Measurements from ENCODE around the gene ZNF316. TPM values are rescaled to one million over a fixed set of nuclear protein-coding genes. Genes with fewer than 3 reads are reported as not detected.
A peak's percentile ranks its signal among the peaks of the same experiment; 100 is the strongest.
"Not testable (repeated sequence)": the region's sequence is repeated elsewhere in the genome, so short reads cannot be mapped to it uniquely, and the experiment has no call there.

ZNF316 gene
- total RNA-seq, 3 donors from 2014 or later, result 30.9 to 32.6 (median 32.1) TPM

DNA sequence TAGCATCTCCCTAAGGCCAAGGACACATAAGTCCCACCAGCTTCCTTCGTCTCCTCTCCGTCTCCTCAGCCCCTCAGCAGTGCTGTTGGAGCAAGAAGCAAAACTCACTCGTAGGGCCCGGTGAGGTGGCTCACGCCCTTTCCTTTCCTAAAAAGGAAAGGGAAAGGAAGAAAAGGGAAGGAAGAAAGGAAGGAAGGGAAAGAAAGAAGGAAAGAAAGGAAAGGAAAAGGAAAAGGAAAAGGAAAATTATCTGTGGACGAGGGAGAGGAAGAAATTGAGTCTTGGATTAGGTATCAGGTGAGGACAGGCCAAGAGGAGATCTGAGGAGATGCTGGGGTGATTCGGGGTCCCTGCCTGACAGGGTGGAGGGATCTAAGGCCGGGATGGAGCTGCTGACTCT, 3.1 kb upstream of the ZNF316 start:
- Mint-ChIP-seq H3K27me3 (ENCODE audit: low read depth) (no peaks in the 10 kb centered on the region), H3K36me3 (ENCODE audit: insufficient read depth) (peaks cover 2% of the 10 kb centered on the region), H3K4me3 (no peak overlapping the region), H3K4me1 (ENCODE audit: low read depth) (peaks cover 15% of the 10 kb centered on the region), H3K9me3 (no peaks in the 10 kb centered on the region)
- DNase-seq (no peak), ATAC-seq (no peak)

DNA sequence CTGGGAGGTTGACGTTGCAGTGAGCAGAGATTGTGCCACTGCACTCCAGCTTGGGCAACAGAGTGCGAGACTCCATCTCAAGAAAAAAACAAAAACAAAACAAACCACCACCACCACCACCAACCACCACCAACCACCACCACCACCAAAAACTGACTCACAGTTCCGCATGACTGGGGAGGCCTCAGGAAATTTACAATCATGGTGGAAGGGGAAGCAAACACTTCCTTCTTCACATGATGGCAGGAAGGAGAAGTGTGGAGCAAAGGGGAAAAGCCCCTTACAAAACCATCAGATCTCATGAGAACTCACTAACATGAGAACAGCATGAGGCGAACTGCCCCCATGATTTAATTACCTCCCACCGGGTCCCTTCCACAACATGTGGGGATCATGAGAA, 2.1 kb upstream of the ZNF316 start:
- peaks cover 10% of the 10 kb centered on the region for H3K36me3 Mint-ChIP-seq (ENCODE audit: insufficient read depth)
- H3K27me3 Mint-ChIP-seq (ENCODE audit: low read depth); ATAC-seq; H3K9me3 Mint-ChIP-seq; DNase-seq: not testable (repeated sequence)
- peak overlapping the region; percentile 78 for H3K4me3 Mint-ChIP-seq
- H3K4me1 Mint-ChIP-seq (ENCODE audit: low read depth), result peaks cover 23% of the 10 kb centered on the region

DNA sequence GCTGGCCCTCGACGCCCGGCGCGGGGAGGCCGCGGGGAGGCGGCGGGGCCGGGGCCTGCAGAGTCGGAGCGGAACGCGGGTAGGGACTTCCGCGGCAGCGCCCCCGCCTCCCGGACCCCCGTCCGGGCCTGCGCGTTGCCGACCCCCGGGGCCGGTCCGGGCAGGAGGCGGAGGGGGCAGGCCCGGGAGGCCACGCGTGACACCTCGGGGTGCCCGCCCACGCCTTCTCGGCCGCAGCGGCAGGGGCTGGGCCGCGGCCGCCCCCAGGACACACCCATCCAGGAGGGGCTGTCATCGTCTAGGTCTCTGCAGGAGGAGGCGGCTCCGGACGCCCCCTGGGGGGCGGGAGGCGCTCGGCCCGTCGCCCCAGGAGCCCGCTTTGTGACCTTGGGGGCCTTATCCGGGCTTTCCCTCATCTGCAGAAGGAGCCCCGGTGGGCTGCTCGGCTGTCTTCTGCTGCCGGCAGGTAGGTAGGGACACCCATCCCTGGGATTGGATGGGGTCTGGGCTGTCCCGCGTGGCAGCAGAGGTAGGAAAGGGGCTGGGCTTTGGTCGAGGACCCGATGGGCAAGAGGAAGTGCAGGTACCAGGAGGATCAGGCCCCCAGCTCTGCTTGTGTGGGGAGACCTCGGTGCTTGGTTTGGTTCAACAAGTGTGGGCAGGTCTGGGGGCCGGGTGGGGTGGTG, 569 bp downstream of the ZNF316 start:
- Mint-ChIP-seq H3K4me1 (ENCODE audit: low read depth) (peaks cover 27% of the 10 kb centered on the region), H3K27me3 (ENCODE audit: low read depth) (no peaks in the 10 kb centered on the region), H3K36me3 (ENCODE audit: insufficient read depth) (peaks cover 17% of the 10 kb centered on the region), H3K9me3 (no peaks in the 10 kb centered on the region), H3K4me3 (peak overlapping the region; percentile 88)
- DNase-seq, result peak; percentile 50
- ATAC-seq, result peak; percentile 77 to 81

DNA sequence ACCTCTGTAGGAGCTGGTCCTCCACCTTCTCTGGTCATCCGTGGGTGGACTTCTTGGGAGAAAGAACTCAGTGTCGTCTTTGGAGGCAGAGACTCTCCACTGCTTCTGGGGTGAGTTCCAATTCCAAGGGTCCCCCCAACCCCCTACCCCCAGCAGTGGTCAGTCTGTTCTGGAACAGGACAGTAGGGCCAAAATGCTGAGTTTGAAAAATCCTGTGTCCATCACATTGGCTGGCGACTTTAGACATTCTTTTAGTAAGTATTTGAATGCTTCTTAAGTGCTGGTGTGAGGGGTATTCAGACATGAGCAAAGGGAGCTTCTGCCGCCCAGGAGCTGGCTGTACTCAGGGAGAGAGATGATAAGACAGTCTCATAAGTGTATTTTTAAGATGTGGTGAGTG, 1.9 kb downstream of the ZNF316 start:
- DNase-seq (no peak), ATAC-seq (no peak)
- H3K36me3 Mint-ChIP-seq (ENCODE audit: insufficient read depth), result peaks cover 21% of the 10 kb centered on the region
- no peaks in the 10 kb centered on the region for H3K27me3 Mint-ChIP-seq (ENCODE audit: low read depth)
- H3K4me1 Mint-ChIP-seq (ENCODE audit: low read depth), result peaks cover 27% of the 10 kb centered on the region
- H3K9me3 Mint-ChIP-seq, result no peaks in the 10 kb centered on the region
- H3K4me3 Mint-ChIP-seq, result peak overlapping the region; percentile 88

DNA sequence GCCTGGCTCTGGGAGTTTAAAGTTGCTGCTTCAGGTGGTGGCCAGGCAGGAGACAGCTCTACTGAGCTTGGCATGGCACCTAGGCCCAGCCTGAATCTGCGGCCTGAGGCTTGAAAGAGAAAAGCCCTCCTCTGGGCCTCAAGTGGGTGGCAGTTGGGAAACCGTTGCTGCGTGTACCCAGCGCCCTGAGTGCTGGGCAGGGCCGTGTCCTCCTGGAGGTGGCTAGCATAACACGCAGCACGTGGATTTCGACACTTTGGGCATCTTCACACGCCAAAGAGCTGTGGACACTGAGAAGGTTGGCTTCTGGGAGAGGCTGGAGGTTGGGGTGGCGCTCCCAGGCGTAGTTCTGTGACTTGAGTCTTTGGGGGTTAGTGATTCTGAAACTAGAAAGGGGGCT, 2.5 kb downstream of the ZNF316 start:
- ATAC-seq, result no peak
- DNase-seq, result no peak
- peaks cover 27% of the 10 kb centered on the region for H3K4me1 Mint-ChIP-seq (ENCODE audit: low read depth)
- H3K4me3 Mint-ChIP-seq, result peak overlapping the region; percentile 88
- H3K9me3 Mint-ChIP-seq, result no peaks in the 10 kb centered on the region
- H3K27me3 Mint-ChIP-seq (ENCODE audit: low read depth), result no peaks in the 10 kb centered on the region
- peaks cover 21% of the 10 kb centered on the region for H3K36me3 Mint-ChIP-seq (ENCODE audit: insufficient read depth)

DNA sequence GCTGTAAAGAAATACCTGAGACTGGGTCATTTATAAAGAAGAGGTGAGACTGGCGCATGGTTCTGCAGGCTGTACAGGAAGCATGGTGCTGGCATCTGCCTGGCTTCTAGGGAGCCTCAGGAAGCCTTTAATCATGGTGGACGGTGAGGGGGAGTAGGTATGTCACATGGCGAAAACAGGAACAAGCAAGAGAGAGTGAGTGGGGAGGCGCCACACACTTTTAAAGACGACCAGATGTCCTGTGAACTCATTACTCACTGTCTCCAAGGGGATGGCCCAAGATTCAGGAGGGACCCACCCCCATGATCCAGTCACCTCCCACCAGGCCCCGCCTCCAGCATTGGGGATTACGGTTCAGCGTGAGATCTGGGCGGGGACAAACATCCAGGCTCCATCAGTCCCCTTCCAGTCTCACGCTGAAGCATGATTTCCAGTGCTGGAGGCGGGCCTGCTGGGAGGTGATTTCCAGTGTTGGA, 3.2 kb downstream of the ZNF316 start:
- peaks cover 27% of the 10 kb centered on the region for H3K4me1 Mint-ChIP-seq (ENCODE audit: low read depth)
- peaks cover 21% of the 10 kb centered on the region for H3K36me3 Mint-ChIP-seq (ENCODE audit: insufficient read depth)
- DNase-seq, result no peak
- no peaks in the 10 kb centered on the region for H3K27me3 Mint-ChIP-seq (ENCODE audit: low read depth)
- ATAC-seq, result peak in 1 of 2 donors; percentile 9
- H3K4me3 Mint-ChIP-seq, result peak overlapping the region; percentile 3
- H3K9me3 Mint-ChIP-seq, result no peaks in the 10 kb centered on the region

DNA sequence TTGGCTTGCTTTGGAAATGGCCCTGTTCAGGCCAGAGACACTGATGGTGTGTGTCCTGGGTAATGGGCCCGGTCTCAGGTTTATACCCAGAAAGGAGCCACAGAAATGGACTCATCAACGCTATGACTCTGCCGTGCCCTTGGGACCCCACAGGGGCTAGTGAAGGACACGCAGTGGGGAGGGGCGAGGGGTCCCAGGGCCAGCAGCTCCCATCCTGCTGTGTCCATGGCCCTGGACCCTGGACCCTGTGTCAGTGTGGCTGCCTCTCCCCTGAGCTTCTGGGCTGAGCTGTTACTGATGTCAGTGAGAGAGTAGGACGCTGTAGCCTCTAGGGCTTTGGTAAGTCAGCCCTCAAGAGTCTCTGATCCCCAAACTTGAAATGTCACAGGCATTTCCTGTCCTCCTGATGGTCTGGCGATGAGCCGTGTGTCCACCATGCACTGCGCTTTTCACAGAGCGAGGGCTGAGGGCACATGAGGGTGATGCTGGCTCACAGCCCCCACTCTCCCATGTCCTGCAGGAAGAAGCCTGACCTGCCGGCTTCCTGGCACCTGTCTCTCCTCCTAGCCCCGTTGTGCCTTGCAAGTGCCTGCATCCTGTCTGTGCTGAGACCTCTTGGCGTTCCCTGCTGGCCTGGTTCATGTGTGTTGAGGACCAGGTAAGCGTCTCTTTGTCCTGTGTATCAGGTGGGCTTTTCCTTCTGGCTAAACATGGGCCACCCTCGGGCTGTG, 4.4 kb downstream of the ZNF316 start:
- no peak for ATAC-seq
- peaks cover 26% of the 10 kb centered on the region for H3K36me3 Mint-ChIP-seq (ENCODE audit: insufficient read depth)
- no peak overlapping the region for H3K4me3 Mint-ChIP-seq
- no peak for DNase-seq
- peaks cover 27% of the 10 kb centered on the region for H3K4me1 Mint-ChIP-seq (ENCODE audit: low read depth)
- H3K9me3 Mint-ChIP-seq, result no peaks in the 10 kb centered on the region
- no peaks in the 10 kb centered on the region for H3K27me3 Mint-ChIP-seq (ENCODE audit: low read depth)

DNA sequence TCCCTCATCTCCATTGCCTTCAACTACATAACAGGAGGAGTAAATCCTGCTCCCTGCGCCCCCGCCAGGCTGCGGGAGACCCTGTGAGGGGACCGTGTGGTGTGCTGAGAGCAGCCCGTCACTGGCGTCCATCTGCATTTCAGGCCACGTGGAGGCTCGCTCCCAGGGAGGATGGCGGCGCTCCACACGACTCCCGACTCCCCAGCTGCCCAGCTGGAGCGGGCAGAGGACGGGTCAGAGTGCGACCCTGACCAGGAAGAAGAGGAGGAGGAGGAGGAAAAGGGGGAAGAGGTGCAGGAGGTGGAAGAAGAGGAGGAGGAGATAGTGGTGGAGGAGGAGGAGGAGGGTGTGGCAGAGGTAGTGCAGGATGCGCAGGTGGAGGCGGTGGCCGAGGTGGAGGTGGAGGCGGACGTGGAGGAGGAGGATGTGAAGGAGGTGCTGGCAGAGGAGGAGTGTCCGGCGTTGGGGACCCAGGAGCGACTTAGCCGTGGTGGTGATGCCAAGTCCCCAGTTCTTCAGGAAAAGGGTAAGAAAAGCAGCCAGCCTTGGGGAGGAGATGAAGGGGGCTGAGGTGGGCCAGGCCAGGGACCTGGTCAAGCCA, 5.2 kb downstream of the ZNF316 start:
- DNase-seq (no peak), ATAC-seq (no peak)
- H3K4me3 Mint-ChIP-seq, result no peak overlapping the region
- H3K36me3 Mint-ChIP-seq (ENCODE audit: insufficient read depth), result peaks cover 31% of the 10 kb centered on the region
- H3K9me3 Mint-ChIP-seq, result no peaks in the 10 kb centered on the region
- no peaks in the 10 kb centered on the region for H3K27me3 Mint-ChIP-seq (ENCODE audit: low read depth)
- H3K4me1 Mint-ChIP-seq (ENCODE audit: low read depth), result peaks cover 25% of the 10 kb centered on the region

DNA sequence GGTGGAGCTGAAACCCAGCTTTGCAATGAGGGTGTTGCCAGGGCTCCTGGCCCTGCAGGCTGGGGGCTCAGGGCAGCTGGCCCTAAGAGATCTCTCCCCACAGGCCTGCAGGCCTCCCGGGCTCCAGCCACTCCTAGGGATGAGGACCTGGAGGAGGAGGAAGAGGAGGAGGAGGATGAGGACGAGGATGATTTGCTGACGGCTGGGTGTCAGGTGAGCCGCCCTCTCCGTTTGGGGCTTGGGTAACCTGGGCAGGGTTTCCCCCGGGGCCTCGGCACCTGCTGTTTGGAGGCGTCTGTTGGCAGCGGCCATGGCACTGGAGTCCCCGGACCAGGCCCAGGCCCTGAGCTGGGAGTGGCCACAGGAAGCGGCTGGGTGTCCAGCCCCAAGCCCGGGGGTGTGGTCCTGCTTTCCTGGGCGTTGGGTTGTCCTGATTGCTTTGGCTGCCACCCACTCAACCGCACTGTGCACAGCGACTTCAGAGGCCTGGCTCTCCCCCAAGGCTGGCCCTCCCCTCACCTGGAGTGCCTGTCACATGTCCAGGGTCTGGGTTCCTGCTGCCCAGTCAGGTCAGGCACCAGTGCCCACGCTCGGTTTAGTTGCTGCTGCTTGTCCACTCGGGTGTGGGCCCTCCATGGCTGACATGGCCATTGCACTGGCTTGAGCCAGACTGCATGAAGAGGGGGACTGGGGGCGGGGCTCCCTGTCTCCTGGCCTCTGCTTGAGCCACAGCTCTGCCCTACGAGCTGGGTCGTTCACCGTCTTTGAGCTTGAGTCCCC, 5.9 kb downstream of the ZNF316 start:
- DNase-seq (no peak), ATAC-seq (no peak)
- Mint-ChIP-seq H3K27me3 (ENCODE audit: low read depth) (no peaks in the 10 kb centered on the region), H3K4me3 (no peak overlapping the region), H3K4me1 (ENCODE audit: low read depth) (peaks cover 22% of the 10 kb centered on the region), H3K9me3 (no peaks in the 10 kb centered on the region), H3K36me3 (ENCODE audit: insufficient read depth) (peaks cover 35% of the 10 kb centered on the region)

DNA sequence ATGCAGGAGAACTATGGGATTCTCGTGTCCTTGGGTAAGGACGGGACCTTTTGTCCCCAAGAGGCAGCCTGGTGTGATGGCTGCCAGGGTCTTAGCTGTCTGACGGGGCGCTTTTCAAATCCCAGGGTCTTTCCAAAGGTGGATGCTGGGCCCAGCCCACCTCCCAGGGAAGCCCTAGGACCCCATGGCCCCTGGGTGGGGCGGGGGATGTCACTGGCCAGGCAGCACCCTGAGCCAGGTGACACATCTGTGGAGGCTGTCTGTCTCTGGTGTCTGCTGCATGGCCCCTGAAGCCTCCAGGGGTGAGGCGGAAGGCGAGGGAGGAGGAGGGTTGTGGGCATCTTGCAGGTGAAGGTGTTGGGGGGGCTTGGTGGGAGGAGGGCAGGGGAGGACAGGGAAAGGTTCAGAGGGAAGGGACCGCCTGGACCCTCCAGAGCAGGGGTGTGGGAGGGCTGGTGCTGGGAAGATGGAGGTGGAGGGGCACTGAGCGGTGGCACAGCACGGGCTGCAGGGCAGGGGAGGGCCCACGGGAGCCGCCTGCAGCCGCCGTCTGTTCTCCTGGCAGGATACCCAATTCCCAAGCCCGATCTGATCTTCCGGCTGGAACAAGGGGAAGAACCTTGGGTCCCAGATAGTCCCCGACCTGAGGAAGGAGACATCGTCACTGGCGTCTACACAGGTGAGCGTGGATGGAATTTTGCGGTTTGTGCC, 7.0 kb downstream of the ZNF316 start:
- H3K9me3 Mint-ChIP-seq, result no peaks in the 10 kb centered on the region
- H3K4me3 Mint-ChIP-seq, result no peak overlapping the region
- H3K4me1 Mint-ChIP-seq (ENCODE audit: low read depth), result peaks cover 12% of the 10 kb centered on the region
- no peaks in the 10 kb centered on the region for H3K27me3 Mint-ChIP-seq (ENCODE audit: low read depth)
- peaks cover 33% of the 10 kb centered on the region for H3K36me3 Mint-ChIP-seq (ENCODE audit: insufficient read depth)
- DNase-seq (no peak), ATAC-seq (no peak)

DNA sequence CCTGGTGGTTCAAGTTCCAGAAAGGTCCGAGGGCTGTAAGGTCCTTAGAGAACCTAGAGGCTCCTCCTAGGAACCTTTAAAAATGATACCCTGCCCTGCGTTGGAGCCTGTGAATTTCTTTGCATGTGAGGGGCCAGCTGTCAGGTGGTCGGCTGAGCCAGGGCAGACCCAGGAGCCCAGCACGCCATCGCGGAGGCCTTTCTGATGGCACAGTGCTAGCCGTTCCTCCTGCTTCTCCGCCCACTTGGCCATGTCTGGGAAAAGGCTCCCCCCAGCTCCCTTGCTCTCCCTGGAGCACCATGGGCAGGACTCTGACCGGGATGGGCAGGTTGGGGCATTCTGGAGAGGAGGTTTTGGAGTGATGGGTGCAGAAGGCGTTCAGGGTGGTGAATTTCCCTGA, 7.6 kb downstream of the ZNF316 start:
- Mint-ChIP-seq H3K9me3 (no peaks in the 10 kb centered on the region), H3K4me1 (ENCODE audit: low read depth) (peaks cover 6% of the 10 kb centered on the region), H3K4me3 (no peak overlapping the region), H3K27me3 (ENCODE audit: low read depth) (no peaks in the 10 kb centered on the region), H3K36me3 (ENCODE audit: insufficient read depth) (peaks cover 28% of the 10 kb centered on the region)
- ATAC-seq, result no peak
- no peak for DNase-seq

DNA sequence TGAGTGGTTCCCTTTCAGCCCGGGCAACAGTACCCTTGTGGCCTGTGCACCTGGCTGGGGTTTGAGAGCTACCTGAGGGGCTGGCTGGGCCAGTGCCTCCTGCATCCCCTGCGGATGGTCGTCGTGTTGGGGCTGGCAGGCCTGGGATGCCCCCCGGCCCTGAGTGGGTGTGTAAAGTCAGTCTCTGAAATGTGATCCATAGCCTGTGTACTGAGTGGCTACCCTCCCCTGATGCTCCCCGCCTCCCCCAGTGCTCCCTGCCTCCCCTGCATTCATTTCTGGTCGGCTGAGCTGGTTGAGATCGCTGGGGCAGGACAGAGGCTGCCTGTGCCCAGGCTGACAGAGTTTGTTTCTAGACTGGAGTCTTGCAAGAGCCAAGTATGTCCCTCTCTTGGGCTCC, 9.3 kb downstream of the ZNF316 start:
- Mint-ChIP-seq H3K36me3 (ENCODE audit: insufficient read depth) (peaks cover 34% of the 10 kb centered on the region), H3K4me1 (ENCODE audit: low read depth) (no peaks in the 10 kb centered on the region), H3K27me3 (ENCODE audit: low read depth) (no peaks in the 10 kb centered on the region), H3K4me3 (no peak overlapping the region), H3K9me3 (no peaks in the 10 kb centered on the region)
- DNase-seq (no peak), ATAC-seq (no peak)

DNA sequence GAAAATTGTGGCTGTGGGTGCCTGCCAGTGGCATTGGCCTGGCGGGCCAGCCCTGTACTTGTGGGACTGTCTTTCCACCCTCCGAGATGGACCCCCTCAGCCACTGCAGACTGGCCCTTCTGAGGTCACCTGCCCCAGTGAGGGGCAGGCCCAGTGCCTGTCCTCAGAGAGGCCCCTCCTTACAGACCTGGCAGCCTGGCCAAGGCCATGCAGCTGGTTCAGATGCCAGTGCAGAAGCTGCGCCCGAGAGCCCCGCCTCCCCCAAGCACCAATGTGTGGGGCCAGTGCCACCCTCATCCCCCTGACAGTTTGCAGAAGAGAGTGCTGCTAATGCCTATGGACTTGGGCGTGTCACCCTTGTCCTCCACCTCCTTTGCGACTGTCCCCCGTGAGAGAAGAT, 10.0 kb downstream of the ZNF316 start:
- no peaks in the 10 kb centered on the region for H3K4me1 Mint-ChIP-seq (ENCODE audit: low read depth)
- H3K4me3 Mint-ChIP-seq, result no peak overlapping the region

DNA sequence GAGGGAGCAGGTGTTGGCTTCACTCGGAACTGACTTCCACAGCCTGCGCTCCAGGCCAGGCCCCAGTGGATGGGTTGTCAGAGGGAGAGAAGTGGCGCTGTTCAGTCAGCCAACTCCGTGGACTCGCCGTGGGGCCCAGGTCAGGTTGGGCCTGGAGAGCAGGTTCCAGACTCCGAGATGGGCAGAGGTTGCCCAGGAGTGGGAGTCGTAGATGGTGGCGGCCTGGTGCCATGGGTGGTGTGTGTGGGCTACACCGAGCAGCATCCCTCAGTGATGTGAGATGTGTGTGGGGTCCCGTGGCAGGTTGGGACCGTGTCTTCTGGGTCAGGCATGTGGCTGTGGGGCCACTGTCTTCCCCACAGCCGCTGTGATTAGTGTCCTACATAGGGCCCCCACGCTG, 10.4 kb downstream of the ZNF316 start:
- H3K36me3 Mint-ChIP-seq (ENCODE audit: insufficient read depth), result peaks cover 33% of the 10 kb centered on the region
- ATAC-seq (no peak), DNase-seq (no peak)
- no peaks in the 10 kb centered on the region for H3K9me3 Mint-ChIP-seq
- no peak overlapping the region for H3K4me3 Mint-ChIP-seq
- H3K27me3 Mint-ChIP-seq (ENCODE audit: low read depth), result no peaks in the 10 kb centered on the region
- no peaks in the 10 kb centered on the region for H3K4me1 Mint-ChIP-seq (ENCODE audit: low read depth)

More for the DNA sequence above, 10.0 kb downstream of the ZNF316 start:
- Mint-ChIP-seq H3K9me3 (no peaks in the 10 kb centered on the region), H3K27me3 (ENCODE audit: low read depth) (no peaks in the 10 kb centered on the region), H3K36me3 (ENCODE audit: insufficient read depth) (peaks cover 32% of the 10 kb centered on the region)
- ATAC-seq (no peak), DNase-seq (no peak)

Measured in activated T-cell treated with anti-CD3 and anti-CD28 coated beads, Interleukin-2, amount 50 U/mL, for 4 hours (primary cell).